Spleen (tissue), 7 donors: Measurements from ENCODE around the gene ANXA4.

Source experiments
- CTCF ChIP-seq, 11 experiments: fragments of 200-600 bp in 7 of 11; fragments of 450-650 bp in 4 of 11; sonication (generic) in 4 of 11; IDR thresholded peaks in 8 of 11; conservative IDR thresholded peaks in 3 of 11; 1 replicate in 7 of 11; 2 replicates in 4 of 11; pipeline versions ENCODE4 v1.4.0 to v1.8.0; 2016 to 2021; ENCODE audit warnings: antibody characterized with exemption in 11 of 11, inconsistent platforms in 4 of 11, mild to moderate bottlenecking in 1 of 11
- POLR2A ChIP-seq, 3 donors: fragments of 450-650 bp; IDR thresholded peaks; one replicate each; pipeline ENCODE4 v1.5.1; 2017; ENCODE audit warnings: antibody characterized with exemption in 3 of 3, mild to moderate bottlenecking in 1 of 3
- POLR2AphosphoS5 ChIP-seq, 3 donors: sonication (generic); formaldehyde crosslinking; IDR thresholded peaks; one replicate each; pipeline ENCODE4 v1.5.1; 2017; ENCODE audit warnings: antibody characterized with exemption in 3 of 3
- donor health status: DM: no; HTN: no; CAD: no; lungs with moderate emphysema.
- donor health status: DM: no; HTN: no; CAD: no.
- donor health status: DM: no; HTN: no; CAD: no.

- TF ChIP-seq CTCF (IDR thresholded peaks at IDR 0.05 in 8 of 11, conservative IDR thresholded peaks at IDR 0.05 in 3 of 11): no peak
- TF ChIP-seq POLR2A (IDR thresholded peaks at IDR 0.05): no peak
- TF ChIP-seq POLR2AphosphoS5 (IDR thresholded peaks at IDR 0.05): no peak
Measured at GRCh38 chr2:69701100-69701945, 40.6 kb upstream of the ANXA4 start.
